Measurements from ENCODE around the gene ARHGAP44. TPM values are rescaled to one million over a fixed set of nuclear protein-coding genes. Genes with fewer than 3 reads are reported as not detected.

The ARHGAP44 gene
- total RNA-seq, 2 experiments from 2014 or later, result 13.7 to 19.9 TPM

GRCh38 chr17:12992676-12993075 is 203.4 kb downstream of the ARHGAP44 start:
- H3K4me3 ChIP-seq (ENCODE audit: low read depth, low read length, poor library complexity, severe bottlenecking), result no peak overlapping the region
- no peak for TF ChIP-seq CTCF (conservative IDR thresholded peaks at IDR 0.05; ENCODE audit: low read length)
- no peaks in the 10 kb centered on the region for H3K4me1 ChIP-seq (ENCODE audit: insufficient read depth, low read length, poor library complexity, severe bottlenecking)
- no peak for DNase-seq (ENCODE audit: low spot score)
- no peaks in the 10 kb centered on the region for H3K79me2 ChIP-seq (ENCODE audit: insufficient read depth, low read depth, low read length)
- H3K27ac ChIP-seq (ENCODE audit: low read depth, low read length, poor library complexity, severe bottlenecking), result no peak overlapping the region
- H3K4me2 ChIP-seq (ENCODE audit: low read length), result no peak overlapping the region
- ChIA-PET POLR2A (interaction anchor here (0.6 kb wide), 1 partner anchor 131 kb away, joined by 4 read pairs; no protein-coding TSS in a partner anchor), CTCF (ENCODE audit: unreplicated experiment) (no interaction called here)
- no TSS peak for BruUV-seq (replicated peaks)
- H3K9me3 ChIP-seq (ENCODE audit: low read length), result no peaks in the 10 kb centered on the region
- no peak overlapping the region for H2AFZ ChIP-seq (ENCODE audit: low read length)
- H4K20me1 ChIP-seq (ENCODE audit: insufficient read depth, low read length), result no peaks in the 10 kb centered on the region
- H3K9me2 ChIP-seq (ENCODE audit: insufficient read depth, low read length), result no peaks in the 10 kb centered on the region
- intact Hi-C loops (cut with micrococcal nuclease; ENCODE audit: unreplicated experiment), result no loop called here
- H3K36me3 ChIP-seq (ENCODE audit: insufficient read depth, low read length), result peaks cover 86% of the 10 kb centered on the region

GRCh38 chr17:12993631-12994030 is 204.3 kb downstream of the ARHGAP44 start:
- Histone ChIP-seq H3K4me1 (ENCODE audit: insufficient read depth, low read length, poor library complexity, severe bottlenecking) (no peaks in the 10 kb centered on the region), H3K27ac (ENCODE audit: low read depth, low read length, poor library complexity, severe bottlenecking) (no peak overlapping the region), H3K4me3 (ENCODE audit: low read depth, low read length, poor library complexity, severe bottlenecking) (no peak overlapping the region), H3K4me2 (ENCODE audit: low read length) (no peak overlapping the region), H3K9me2 (ENCODE audit: insufficient read depth, low read length) (no peaks in the 10 kb centered on the region), H3K9me3 (ENCODE audit: low read length) (no peaks in the 10 kb centered on the region), H3K79me2 (ENCODE audit: insufficient read depth, low read depth, low read length) (no peaks in the 10 kb centered on the region), H3K36me3 (ENCODE audit: insufficient read depth, low read length) (peaks cover 96% of the 10 kb centered on the region), H2AFZ (ENCODE audit: low read length) (no peak overlapping the region), H4K20me1 (ENCODE audit: insufficient read depth, low read length) (no peaks in the 10 kb centered on the region)
- ChIA-PET POLR2A (no interaction called here), CTCF (ENCODE audit: unreplicated experiment) (no interaction called here)
- intact Hi-C loops (cut with micrococcal nuclease; ENCODE audit: unreplicated experiment), result no loop called here
- DNase-seq (ENCODE audit: low spot score), result no peak
- no TSS peak for BruUV-seq (replicated peaks)
- TF ChIP-seq CTCF (conservative IDR thresholded peaks at IDR 0.05; ENCODE audit: low read length), result no peak
- no peak for TF ChIP-seq EZH2phosphoT487 (IDR thresholded peaks at IDR 0.05; ENCODE audit: borderline replicate concordance, low read depth, low read length)

- no TSS peak for BruUV-seq (replicated peaks)
- no peaks in the 10 kb centered on the region for H3K9me3 ChIP-seq (ENCODE audit: low read length)
- intact Hi-C loops (cut with micrococcal nuclease; ENCODE audit: unreplicated experiment), result no loop called here
- no peak overlapping the region for H3K27ac ChIP-seq (ENCODE audit: low read depth, low read length, poor library complexity, severe bottlenecking)
- H3K4me2 ChIP-seq (ENCODE audit: low read length), result no peak overlapping the region
- ChIA-PET POLR2A (no interaction called here), CTCF (ENCODE audit: unreplicated experiment) (no interaction called here)
- H3K4me3 ChIP-seq (ENCODE audit: low read depth, low read length, poor library complexity, severe bottlenecking), result no peak overlapping the region
- no peak for DNase-seq (ENCODE audit: low spot score)
- H3K9me2 ChIP-seq (ENCODE audit: insufficient read depth, low read length), result no peaks in the 10 kb centered on the region
- H2AFZ ChIP-seq (ENCODE audit: low read length), result no peak overlapping the region
- no peaks in the 10 kb centered on the region for H4K20me1 ChIP-seq (ENCODE audit: insufficient read depth, low read length)
- H3K36me3 ChIP-seq (ENCODE audit: insufficient read depth, low read length), result peaks cover 99% of the 10 kb centered on the region
- no peak for TF ChIP-seq EZH2phosphoT487 (IDR thresholded peaks at IDR 0.05; ENCODE audit: borderline replicate concordance, low read depth, low read length)
- TF ChIP-seq CTCF (conservative IDR thresholded peaks at IDR 0.05; ENCODE audit: low read length), result no peak
- H3K4me1 ChIP-seq (ENCODE audit: insufficient read depth, low read length, poor library complexity, severe bottlenecking), result no peaks in the 10 kb centered on the region
- no peaks in the 10 kb centered on the region for H3K79me2 ChIP-seq (ENCODE audit: insufficient read depth, low read depth, low read length)
Observed at GRCh38 chr17:12994341-12995074, 205.2 kb downstream of the ARHGAP44 start.

All from OCI-LY7 (cell line).